ENCODE results near the gene NRP2.

- TF ChIP-seq EZH2phosphoT487 (IDR thresholded peaks at IDR 0.05; ENCODE audit: borderline replicate concordance, low read length) (no peak), EZH2 (IDR thresholded peaks at IDR 0.05; ENCODE audit: low read length, unreplicated experiment) (no peak)
- TF ChIP-seq, protein P1, sequence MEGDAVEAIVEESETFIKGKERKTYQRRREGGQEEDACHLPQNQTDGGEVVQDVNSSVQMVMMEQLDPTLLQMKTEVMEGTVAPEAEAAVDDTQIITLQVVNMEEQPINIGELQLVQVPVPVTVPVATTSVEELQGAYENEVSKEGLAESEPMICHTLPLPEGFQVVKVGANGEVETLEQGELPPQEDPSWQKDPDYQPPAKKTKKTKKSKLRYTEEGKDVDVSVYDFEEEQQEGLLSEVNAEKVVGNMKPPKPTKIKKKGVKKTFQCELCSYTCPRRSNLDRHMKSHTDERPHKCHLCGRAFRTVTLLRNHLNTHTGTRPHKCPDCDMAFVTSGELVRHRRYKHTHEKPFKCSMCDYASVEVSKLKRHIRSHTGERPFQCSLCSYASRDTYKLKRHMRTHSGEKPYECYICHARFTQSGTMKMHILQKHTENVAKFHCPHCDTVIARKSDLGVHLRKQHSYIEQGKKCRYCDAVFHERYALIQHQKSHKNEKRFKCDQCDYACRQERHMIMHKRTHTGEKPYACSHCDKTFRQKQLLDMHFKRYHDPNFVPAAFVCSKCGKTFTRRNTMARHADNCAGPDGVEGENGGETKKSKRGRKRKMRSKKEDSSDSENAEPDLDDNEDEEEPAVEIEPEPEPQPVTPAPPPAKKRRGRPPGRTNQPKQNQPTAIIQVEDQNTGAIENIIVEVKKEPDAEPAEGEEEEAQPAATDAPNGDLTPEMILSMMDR (conservative IDR thresholded peaks at IDR 0.05; ENCODE audit: low read depth, low read length) = no peak
These were observed 66.8 kb downstream of the NRP2 start for GRCh38 chr2:205749078-205749477.
